ENCODE results near the gene IL2RA.

IL2RA gene

DNA sequence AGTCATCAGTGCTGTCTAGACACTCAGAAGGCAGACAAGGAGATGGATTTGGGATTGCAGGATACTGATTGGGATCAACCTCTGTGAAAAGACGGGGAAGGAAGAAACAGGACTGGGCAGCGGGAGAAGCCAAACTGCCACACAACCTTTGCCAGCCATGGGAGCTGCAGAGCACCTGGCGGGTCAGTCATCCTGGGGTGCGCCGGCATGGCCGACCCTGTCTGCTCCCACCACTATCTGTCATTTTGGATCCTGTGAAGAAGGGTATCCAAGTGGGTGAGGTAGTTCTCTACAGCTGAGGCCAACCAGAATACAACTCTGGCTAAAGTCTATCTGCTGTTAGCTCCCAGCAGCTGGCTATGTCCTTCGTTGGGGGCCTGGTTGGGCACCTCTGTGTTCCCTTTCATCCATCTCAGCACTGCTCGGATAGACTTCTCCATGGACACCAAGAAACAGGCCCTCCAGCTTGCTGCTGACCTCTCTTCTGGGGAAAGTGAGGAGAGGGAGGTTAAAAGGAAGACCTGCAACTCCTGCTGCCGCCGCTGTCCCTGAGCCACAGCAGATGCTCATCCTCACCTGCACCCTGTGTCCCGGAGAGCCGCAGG is 15.0 kb upstream of the IL2RA start:
- H3K9me3 ChIP-seq (ENCODE audit: low read length), result 0 out of 2 replicates have a peak, but pooled peaks cover 5% of the 10 kb centered on the region
- TF ChIP-seq, protein P1, sequence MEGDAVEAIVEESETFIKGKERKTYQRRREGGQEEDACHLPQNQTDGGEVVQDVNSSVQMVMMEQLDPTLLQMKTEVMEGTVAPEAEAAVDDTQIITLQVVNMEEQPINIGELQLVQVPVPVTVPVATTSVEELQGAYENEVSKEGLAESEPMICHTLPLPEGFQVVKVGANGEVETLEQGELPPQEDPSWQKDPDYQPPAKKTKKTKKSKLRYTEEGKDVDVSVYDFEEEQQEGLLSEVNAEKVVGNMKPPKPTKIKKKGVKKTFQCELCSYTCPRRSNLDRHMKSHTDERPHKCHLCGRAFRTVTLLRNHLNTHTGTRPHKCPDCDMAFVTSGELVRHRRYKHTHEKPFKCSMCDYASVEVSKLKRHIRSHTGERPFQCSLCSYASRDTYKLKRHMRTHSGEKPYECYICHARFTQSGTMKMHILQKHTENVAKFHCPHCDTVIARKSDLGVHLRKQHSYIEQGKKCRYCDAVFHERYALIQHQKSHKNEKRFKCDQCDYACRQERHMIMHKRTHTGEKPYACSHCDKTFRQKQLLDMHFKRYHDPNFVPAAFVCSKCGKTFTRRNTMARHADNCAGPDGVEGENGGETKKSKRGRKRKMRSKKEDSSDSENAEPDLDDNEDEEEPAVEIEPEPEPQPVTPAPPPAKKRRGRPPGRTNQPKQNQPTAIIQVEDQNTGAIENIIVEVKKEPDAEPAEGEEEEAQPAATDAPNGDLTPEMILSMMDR (IDR thresholded peaks at IDR 0.05; ENCODE audit: low read length), result no peak
- no peak for TF ChIP-seq EZH2 (IDR thresholded peaks at IDR 0.05; ENCODE audit: borderline replicate concordance, low read length)

DNA sequence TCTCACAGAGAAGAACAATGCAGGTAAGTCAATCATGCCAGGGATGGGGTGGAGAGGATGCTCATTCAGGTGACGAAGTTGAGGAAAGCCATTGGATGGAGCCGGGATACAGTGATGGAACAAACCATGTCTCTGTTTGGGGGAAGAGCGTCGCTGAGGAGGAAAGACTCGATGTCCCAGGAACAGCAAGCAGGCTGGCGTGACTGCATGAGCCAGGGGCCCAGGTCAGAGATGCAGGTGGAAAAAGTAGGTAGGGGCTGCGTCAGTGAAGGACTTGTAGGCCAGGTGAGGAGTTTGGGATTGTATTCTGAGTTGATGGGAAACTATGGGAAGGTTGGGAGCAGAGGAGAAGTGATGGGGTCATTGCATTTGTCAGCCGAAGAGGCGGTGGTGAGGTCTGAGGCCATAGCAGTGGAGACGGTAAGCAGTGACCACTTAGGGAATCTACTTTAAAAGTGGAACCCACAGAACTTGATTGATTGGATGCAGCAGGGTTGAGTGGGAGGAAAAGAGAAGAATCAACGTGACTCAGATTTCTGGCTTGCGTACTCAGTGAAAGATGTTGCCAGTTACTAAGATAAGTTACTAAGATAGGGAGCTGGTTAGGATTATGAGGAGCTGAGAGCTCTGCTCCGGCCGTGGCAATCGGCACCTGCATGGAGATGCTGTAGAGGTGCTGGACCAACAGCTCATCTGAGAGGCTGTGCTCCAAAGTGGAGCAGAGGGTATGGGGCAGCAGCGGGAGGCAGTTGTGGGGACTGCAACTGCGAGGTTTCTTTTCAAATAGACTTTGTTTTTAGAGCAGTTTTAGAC is 12.5 kb upstream of the IL2RA start:
- peaks cover 64% of the 10 kb centered on the region for H3K4me1 ChIP-seq (ENCODE audit: insufficient read depth, low read length, severe bottlenecking)
- no peaks in the 10 kb centered on the region for H3K79me2 ChIP-seq (ENCODE audit: insufficient read depth, low read length)
- no peak overlapping the region for H2AFZ ChIP-seq (ENCODE audit: low read length)
- no peaks in the 10 kb centered on the region for H3K36me3 ChIP-seq (ENCODE audit: insufficient read depth, low read length)
- no peaks in the 10 kb centered on the region for H3F3A ChIP-seq (ENCODE audit: insufficient read depth, low read length)
- no peaks in the 10 kb centered on the region for H3K9me2 ChIP-seq (ENCODE audit: low read depth, low read length)
- TF ChIP-seq, protein P1 (IDR thresholded peaks at IDR 0.05; ENCODE audit: low read length), result no peak
- TF ChIP-seq EZH2 (IDR thresholded peaks at IDR 0.05; ENCODE audit: borderline replicate concordance, low read length), result no peak
- H3K4me2 ChIP-seq (ENCODE audit: low read length), result peak overlapping the region; percentile 2; the same call in 1 of the 2 replicates
- peak overlapping the region; percentile 52 for H3K27ac ChIP-seq (ENCODE audit: low read depth, low read length, poor library complexity, severe bottlenecking)
- no peaks in the 10 kb centered on the region for H3K9me3 ChIP-seq (ENCODE audit: low read length)
- no peak overlapping the region for H3K4me3 ChIP-seq (ENCODE audit: low read depth, low read length, poor library complexity, severe bottlenecking)
- H3K27me3 ChIP-seq (ENCODE audit: insufficient read depth, low read length), result no peaks in the 10 kb centered on the region
- peak overlapping the region; percentile 0; the same call in 1 of the 2 replicates for H3K9ac ChIP-seq (ENCODE audit: low read length)
- H4K20me1 ChIP-seq (ENCODE audit: insufficient read depth, low read length), result no peaks in the 10 kb centered on the region

More for the DNA sequence above, 15.0 kb upstream of the IL2RA start:
- H4K20me1 ChIP-seq (ENCODE audit: insufficient read depth, low read length), result no peaks in the 10 kb centered on the region
- no peak overlapping the region for H3K27ac ChIP-seq (ENCODE audit: low read depth, low read length, poor library complexity, severe bottlenecking)
- no peaks in the 10 kb centered on the region for H3K27me3 ChIP-seq (ENCODE audit: insufficient read depth, low read length)
- H3K4me1 ChIP-seq (ENCODE audit: insufficient read depth, low read length, severe bottlenecking), result peaks cover 51% of the 10 kb centered on the region
- no peaks in the 10 kb centered on the region for H3K79me2 ChIP-seq (ENCODE audit: insufficient read depth, low read length)
- no peak overlapping the region for H3K9ac ChIP-seq (ENCODE audit: low read length)
- no peak overlapping the region for H2AFZ ChIP-seq (ENCODE audit: low read length)
- no peak overlapping the region for H3K4me3 ChIP-seq (ENCODE audit: low read depth, low read length, poor library complexity, severe bottlenecking)
- no peaks in the 10 kb centered on the region for H3K36me3 ChIP-seq (ENCODE audit: insufficient read depth, low read length)
- H3K4me2 ChIP-seq (ENCODE audit: low read length), result no peak overlapping the region
- no peaks in the 10 kb centered on the region for H3F3A ChIP-seq (ENCODE audit: insufficient read depth, low read length)
- no peaks in the 10 kb centered on the region for H3K9me2 ChIP-seq (ENCODE audit: low read depth, low read length)

DNA sequence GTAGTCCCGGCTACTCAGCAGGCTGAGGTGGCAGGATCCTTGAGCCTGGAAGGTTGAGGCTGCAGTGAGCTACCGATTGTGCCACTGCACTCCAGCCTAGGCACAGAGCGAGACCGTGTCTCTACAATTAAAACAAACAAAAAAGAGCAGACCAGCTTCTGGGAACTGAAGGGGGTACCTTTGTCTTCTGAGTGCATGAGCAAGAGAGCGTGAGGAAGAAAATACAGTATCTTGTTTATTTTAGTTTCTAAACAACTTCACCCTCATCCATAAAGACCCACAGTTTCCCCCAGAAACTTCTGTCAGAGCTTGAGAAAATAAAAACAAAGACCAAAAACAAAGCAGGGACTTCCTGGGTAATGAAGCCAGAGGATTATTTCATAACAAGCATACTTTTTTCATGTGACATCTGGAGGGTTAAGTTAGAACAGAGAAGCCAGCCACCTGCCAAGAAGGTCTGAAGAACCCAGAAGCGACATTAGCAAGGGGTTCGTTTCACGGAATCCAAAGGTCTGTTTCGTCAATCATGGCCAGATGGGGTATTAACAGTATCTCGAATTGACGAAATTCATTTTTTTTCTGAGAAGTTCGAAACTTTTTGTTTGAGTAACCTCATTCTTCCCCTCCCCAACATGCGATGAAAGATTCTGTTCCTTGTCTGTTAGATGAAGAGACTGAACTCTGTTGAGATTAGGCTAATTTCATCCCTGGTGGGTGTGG is 10.2 kb upstream of the IL2RA start:
- Histone ChIP-seq H4K20me1 (ENCODE audit: insufficient read depth, low read length) (no peaks in the 10 kb centered on the region), H3K27ac (ENCODE audit: low read depth, low read length, poor library complexity, severe bottlenecking) (peak overlapping the region; percentile 100), H2AFZ (ENCODE audit: low read length) (peak overlapping the region; percentile 29; the same call in 1 of the 2 replicates), H3K9ac (ENCODE audit: low read length) (peak overlapping the region; percentile 67), H3K79me2 (ENCODE audit: insufficient read depth, low read length) (no peaks in the 10 kb centered on the region), H3K36me3 (ENCODE audit: insufficient read depth, low read length) (no peaks in the 10 kb centered on the region), H3K4me1 (ENCODE audit: insufficient read depth, low read length, severe bottlenecking) (peaks cover 76% of the 10 kb centered on the region), H3K4me3 (ENCODE audit: low read depth, low read length, poor library complexity, severe bottlenecking) (peak overlapping the region; percentile 45), H3K9me3 (ENCODE audit: low read length) (no peaks in the 10 kb centered on the region), H3K27me3 (ENCODE audit: insufficient read depth, low read length) (no peaks in the 10 kb centered on the region), H3K4me2 (ENCODE audit: low read length) (peak overlapping the region; percentile 56), H3K9me2 (ENCODE audit: low read depth, low read length) (no peaks in the 10 kb centered on the region), H3F3A (ENCODE audit: insufficient read depth, low read length) (no peaks in the 10 kb centered on the region)
- TF ChIP-seq, protein P1 (IDR thresholded peaks at IDR 0.05; ENCODE audit: low read length), result no peak
